ENCODE results near the gene MCM10.

DNA sequence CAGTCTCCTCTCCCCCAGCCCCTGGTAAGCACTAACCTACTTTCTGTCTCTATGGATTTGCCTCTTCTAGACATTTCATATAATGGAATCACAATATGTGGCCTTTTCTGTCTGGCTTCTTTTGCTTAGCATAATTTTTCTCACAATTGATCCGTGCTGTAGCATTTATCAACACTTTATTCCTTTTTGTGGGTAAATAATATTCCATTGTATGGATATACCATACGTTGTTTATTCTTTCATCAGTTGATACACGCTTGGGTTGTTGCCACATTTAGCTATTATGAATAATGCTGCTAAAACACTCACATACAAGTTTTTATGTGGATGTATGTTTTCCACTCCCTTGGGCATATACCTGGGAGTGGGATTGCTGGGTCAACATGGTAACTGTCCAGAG lies 25.8 kb downstream of the MCM10 start:
- TF ChIP-seq, protein P1, sequence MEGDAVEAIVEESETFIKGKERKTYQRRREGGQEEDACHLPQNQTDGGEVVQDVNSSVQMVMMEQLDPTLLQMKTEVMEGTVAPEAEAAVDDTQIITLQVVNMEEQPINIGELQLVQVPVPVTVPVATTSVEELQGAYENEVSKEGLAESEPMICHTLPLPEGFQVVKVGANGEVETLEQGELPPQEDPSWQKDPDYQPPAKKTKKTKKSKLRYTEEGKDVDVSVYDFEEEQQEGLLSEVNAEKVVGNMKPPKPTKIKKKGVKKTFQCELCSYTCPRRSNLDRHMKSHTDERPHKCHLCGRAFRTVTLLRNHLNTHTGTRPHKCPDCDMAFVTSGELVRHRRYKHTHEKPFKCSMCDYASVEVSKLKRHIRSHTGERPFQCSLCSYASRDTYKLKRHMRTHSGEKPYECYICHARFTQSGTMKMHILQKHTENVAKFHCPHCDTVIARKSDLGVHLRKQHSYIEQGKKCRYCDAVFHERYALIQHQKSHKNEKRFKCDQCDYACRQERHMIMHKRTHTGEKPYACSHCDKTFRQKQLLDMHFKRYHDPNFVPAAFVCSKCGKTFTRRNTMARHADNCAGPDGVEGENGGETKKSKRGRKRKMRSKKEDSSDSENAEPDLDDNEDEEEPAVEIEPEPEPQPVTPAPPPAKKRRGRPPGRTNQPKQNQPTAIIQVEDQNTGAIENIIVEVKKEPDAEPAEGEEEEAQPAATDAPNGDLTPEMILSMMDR (conservative IDR thresholded peaks at IDR 0.05) = no peak
- no peak for TF ChIP-seq ZFX (IDR thresholded peaks at IDR 0.05)

Measured in C4-2B (cell line).